Endodermal cell (in vitro differentiated cells): ENCODE data around the gene CD82. TPM values are rescaled to one million over a fixed set of nuclear protein-coding genes. Genes with fewer than 3 reads are reported as not detected.

Experiments
- DNase-seq: peaks from one replicate; pipeline ENCODE4 v3.0.0-alpha.2; 2017
- H3K27ac ChIP-seq: 2 replicates; pipeline ENCODE4 v1.5.1; 2013; ENCODE audit warnings: mild to moderate bottlenecking, low read depth, low read length, moderate library complexity
- H3K27me3 ChIP-seq: 2 replicates; pipeline ENCODE4 v1.6.1; 2013; ENCODE audit warnings: mild to moderate bottlenecking, low read length, moderate library complexity; ENCODE audit not compliant: insufficient read depth, control insufficient read depth, poor library complexity, severe bottlenecking
- H3K36me3 ChIP-seq: 2 replicates; pipeline ENCODE4 v1.7.0; 2013; ENCODE audit warnings: mild to moderate bottlenecking, low read length, moderate library complexity; ENCODE audit not compliant: control insufficient read depth, insufficient read depth
- H3K4me1 ChIP-seq: one replicate; pipeline ENCODE4 v1.7.0; 2013; ENCODE audit warnings: low read length; ENCODE audit not compliant: control insufficient read depth, insufficient read depth
- H3K4me3 ChIP-seq: 2 replicates; pipeline ENCODE4 v1.5.1; 2013; ENCODE audit warnings: mild to moderate bottlenecking, low read length, moderate library complexity
- H3K9ac ChIP-seq: 2 replicates; pipeline ENCODE4 v1.6.1; 2013; ENCODE audit warnings: mild to moderate bottlenecking, low read length, moderate library complexity; ENCODE audit not compliant: poor library complexity, severe bottlenecking; ENCODE audit errors: extremely low read depth
- H3K9me3 ChIP-seq: 2 replicates; pipeline ENCODE4 v1.6.1; 2013; ENCODE audit warnings: mild to moderate bottlenecking, low read length, moderate library complexity; ENCODE audit not compliant: control insufficient read depth
- H3K27ac Mint-ChIP-seq: 2 replicates; pipeline ENCODE4 v1.8.0; 2020; ENCODE audit warnings: mixed read lengths
- H3K27me3 Mint-ChIP-seq: 2 replicates; pipeline ENCODE4 v1.8.0; 2021; ENCODE audit warnings: mild to moderate bottlenecking, mixed read lengths; ENCODE audit not compliant: insufficient read depth
- H3K36me3 Mint-ChIP-seq: 2 replicates; pipeline ENCODE4 v1.8.0; 2020; ENCODE audit warnings: low read depth, mixed read lengths
- H3K4me1 Mint-ChIP-seq: 2 replicates; pipeline ENCODE4 v1.8.0; 2020; ENCODE audit warnings: mixed read lengths
- H3K4me3 Mint-ChIP-seq: 2 replicates; pipeline ENCODE4 v1.8.0; 2020; ENCODE audit warnings: mild to moderate bottlenecking, moderate library complexity, mixed read lengths
- H3K9me3 Mint-ChIP-seq: 2 replicates; pipeline ENCODE4 v1.8.0; 2020; ENCODE audit warnings: mild to moderate bottlenecking, mixed read lengths
- WGBS, 2 experiments: methylation state at CpG; one replicate each; pipeline versions ENCODE4 v1.1.5 to v1.1.7; 2013; ENCODE audit warnings: missing lambda C conversion rate in 2 of 2, mixed read lengths in 1 of 2; ENCODE audit not compliant: insufficient coverage in 1 of 2, insufficient read length in 1 of 2; 5-methylcytosine and 5-hydroxymethylcytosine counted together
- total RNA-seq, 2 donors: library from RNA; stranded (reverse); fragmentation: NEBNext Ultra II Directional in 1 of 2; extraction: Animal tissue kit (Norgen Biotek cat#: 25700) in 1 of 2; gene quantifications; 2 replicates in 1 of 2; 3 replicates in 1 of 2; pipeline ENCODE4 v1.2.1, GENCODE V29; 2021
- TF ChIP-seq, protein P1 (sequence below): fragments of 200-600 bp; sonication (generic); conservative IDR thresholded peaks from 2 replicates; pipeline ENCODE4 v1.5.0; 2021; ENCODE audit warnings: antibody characterized with exemption, mild to moderate bottlenecking

CD82 gene
- total RNA-seq, 2 donors from 2014 or later, result 1.7 to 3.0 TPM

GRCh38 chr11:44568331-44568657 is 2.8 kb downstream of the CD82 start:
- Mint-ChIP-seq H3K27ac (no peak overlapping the region), H3K4me1 (peaks cover 5% of the 10 kb centered on the region), H3K9me3 (no peaks in the 10 kb centered on the region), H3K27me3 (peaks cover 32% of the 10 kb centered on the region), H3K36me3 (no peaks in the 10 kb centered on the region), H3K4me3 (no peak overlapping the region)
- Histone ChIP-seq H3K4me3 (no peak overlapping the region), H3K9ac (no peak overlapping the region), H3K4me1 (no peaks in the 10 kb centered on the region), H3K27ac (no peak overlapping the region), H3K36me3 (no peaks in the 10 kb centered on the region), H3K27me3 (peaks cover 24% of the 10 kb centered on the region), H3K9me3 (no peaks in the 10 kb centered on the region)
- DNase-seq, result no peak
- TF ChIP-seq, protein P1, sequence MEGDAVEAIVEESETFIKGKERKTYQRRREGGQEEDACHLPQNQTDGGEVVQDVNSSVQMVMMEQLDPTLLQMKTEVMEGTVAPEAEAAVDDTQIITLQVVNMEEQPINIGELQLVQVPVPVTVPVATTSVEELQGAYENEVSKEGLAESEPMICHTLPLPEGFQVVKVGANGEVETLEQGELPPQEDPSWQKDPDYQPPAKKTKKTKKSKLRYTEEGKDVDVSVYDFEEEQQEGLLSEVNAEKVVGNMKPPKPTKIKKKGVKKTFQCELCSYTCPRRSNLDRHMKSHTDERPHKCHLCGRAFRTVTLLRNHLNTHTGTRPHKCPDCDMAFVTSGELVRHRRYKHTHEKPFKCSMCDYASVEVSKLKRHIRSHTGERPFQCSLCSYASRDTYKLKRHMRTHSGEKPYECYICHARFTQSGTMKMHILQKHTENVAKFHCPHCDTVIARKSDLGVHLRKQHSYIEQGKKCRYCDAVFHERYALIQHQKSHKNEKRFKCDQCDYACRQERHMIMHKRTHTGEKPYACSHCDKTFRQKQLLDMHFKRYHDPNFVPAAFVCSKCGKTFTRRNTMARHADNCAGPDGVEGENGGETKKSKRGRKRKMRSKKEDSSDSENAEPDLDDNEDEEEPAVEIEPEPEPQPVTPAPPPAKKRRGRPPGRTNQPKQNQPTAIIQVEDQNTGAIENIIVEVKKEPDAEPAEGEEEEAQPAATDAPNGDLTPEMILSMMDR, result no peak
- 89% methylated on average over 1 of the region's 4 CpGs; no CpG with 5 or more reads in 1 of the 2 experiments for WGBS, 2 experiments

GRCh38 chr11:44568658-44569473 is 3.4 kb downstream of the CD82 start:
- 82 to 90% methylated on average over 6 to 13 of the region's 15 CpGs for WGBS, 2 experiments
- H3K36me3 Mint-ChIP-seq, result no peaks in the 10 kb centered on the region
- Histone ChIP-seq H3K4me1 (no peaks in the 10 kb centered on the region), H3K9me3 (no peaks in the 10 kb centered on the region), H3K27ac (no peak overlapping the region), H3K4me3 (no peak overlapping the region), H3K36me3 (no peaks in the 10 kb centered on the region), H3K9ac (no peak overlapping the region), H3K27me3 (peaks cover 19% of the 10 kb centered on the region)
- no peak for DNase-seq
- H3K27ac Mint-ChIP-seq, result no peak overlapping the region
- TF ChIP-seq, protein P1, result no peak
- H3K27me3 Mint-ChIP-seq, result peaks cover 28% of the 10 kb centered on the region
- peaks cover 5% of the 10 kb centered on the region for H3K4me1 Mint-ChIP-seq
- H3K4me3 Mint-ChIP-seq, result no peak overlapping the region
- H3K9me3 Mint-ChIP-seq, result no peaks in the 10 kb centered on the region

DNA sequence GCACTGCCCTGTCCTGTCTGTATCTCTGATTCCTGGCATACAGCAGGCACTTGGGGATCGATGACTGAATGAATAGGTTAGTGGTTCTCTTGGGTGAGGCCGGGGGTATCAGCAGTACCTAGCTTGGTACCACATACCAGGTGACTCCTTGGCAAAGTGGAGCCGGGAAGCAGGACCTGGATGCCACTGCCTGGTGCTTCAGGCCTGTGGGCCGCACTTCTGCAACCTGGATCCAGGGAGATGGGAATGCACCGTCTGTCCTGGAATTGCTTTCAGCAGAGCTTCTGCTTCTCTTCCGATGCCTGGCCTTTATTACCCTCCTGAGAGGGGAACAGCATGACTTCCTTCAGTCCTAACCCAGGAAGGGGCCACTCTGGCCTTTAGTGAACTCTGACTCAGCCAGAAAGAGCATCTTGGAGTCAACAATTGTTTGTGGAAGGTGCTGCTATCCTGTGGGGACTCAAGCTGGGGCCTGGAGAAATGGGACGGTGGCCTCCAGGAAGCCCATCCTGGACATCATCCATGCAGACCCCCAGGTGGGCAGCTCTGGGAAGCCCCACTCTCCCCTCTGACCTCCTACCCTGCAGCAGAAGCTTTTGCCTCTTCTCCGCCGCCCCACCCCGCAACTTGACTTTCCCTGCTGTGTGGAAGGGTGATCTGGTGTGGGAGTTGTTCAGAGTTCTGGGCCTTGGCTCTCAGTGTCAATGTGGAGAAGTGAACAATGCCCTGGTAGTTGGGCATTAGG is 5.1 kb downstream of the CD82 start:
- Histone ChIP-seq H3K27me3 (peaks cover 17% of the 10 kb centered on the region), H3K4me3 (no peak overlapping the region), H3K9ac (no peak overlapping the region), H3K9me3 (no peaks in the 10 kb centered on the region), H3K4me1 (no peaks in the 10 kb centered on the region), H3K36me3 (no peaks in the 10 kb centered on the region), H3K27ac (no peak overlapping the region)
- H3K4me1 Mint-ChIP-seq, result no peaks in the 10 kb centered on the region
- no peak overlapping the region for H3K4me3 Mint-ChIP-seq
- peak overlapping the region; percentile 21 for H3K27ac Mint-ChIP-seq
- H3K27me3 Mint-ChIP-seq, result peaks cover 28% of the 10 kb centered on the region
- WGBS, 2 experiments, result 74 to 87% methylated on average over 5 to 10 of the region's 10 CpGs
- no peak for DNase-seq
- TF ChIP-seq, protein P1, result no peak
- H3K36me3 Mint-ChIP-seq, result no peaks in the 10 kb centered on the region
- H3K9me3 Mint-ChIP-seq, result no peaks in the 10 kb centered on the region
